GM12873 (cell line): ENCODE measurements around the gene DNAAF1.

Source experiments
- CTCF ChIP-seq: IDR thresholded peaks from 2 replicates; pipeline ENCODE4 v1.5.1; 2012; ENCODE audit warnings: low read depth, mild to moderate bottlenecking, moderate library complexity, low read length, control low read depth; ENCODE audit not compliant: insufficient read depth; ENCODE audit errors: missing control alignments

Gene DNAAF1

GRCh38 chr16:84116720-84117493 lies 28.2 kb upstream of the DNAAF1 start, which contains the start of gene MBTPS1:
MBTPS1 (minus strand) TSS chr16:84116942; CDS start chr16:84101783, 15,159 bp downstream.
- TF ChIP-seq CTCF, result no peak

- TF ChIP-seq CTCF, result no peak
Observed at GRCh38 chr16:84117494-84117843, 27.6 kb upstream of the DNAAF1 start.

GRCh38 chr16:84119368-84119767 lies 25.7 kb upstream of the DNAAF1 start:
- no peak for TF ChIP-seq CTCF

GRCh38 chr16:84120023-84120422 lies 25.1 kb upstream of the DNAAF1 start:
- TF ChIP-seq CTCF, result no peak

GRCh38 chr16:84121007-84121406 lies 24.1 kb upstream of the DNAAF1 start:
- no peak for TF ChIP-seq CTCF

- no peak for TF ChIP-seq CTCF
Observed at GRCh38 chr16:84124257-84125073, 20.6 kb upstream of the DNAAF1 start.

- no peak for TF ChIP-seq CTCF
Observed at GRCh38 chr16:84131117-84131516, 14.0 kb upstream of the DNAAF1 start.
